T-helper 1 cell treated with Interleukin-12 subunit alpha and Interleukin-12 subunit beta and Interleukin-4 antibody, amounts not matched to agents 30 ng/mL and 1 ng/mL, for 36 hours (primary cell): ENCODE measurements around the gene EXOSC7. TPM values are rescaled to one million over a fixed set of nuclear protein-coding genes. Genes with fewer than 3 reads are reported as not detected.

ENCODE experiments used
- intact Hi-C: fragments of 100-400 bp; cut with micrococcal nuclease; formaldehyde crosslinking; loops from one replicate; pipeline ENCODE4 v1.15.1; 2024
- total RNA-seq: library from RNA; stranded (reverse); gene quantifications from 2 replicates; pipeline ENCODE4 v1.2.3, GENCODE V29; 2022

Gene EXOSC7
- total RNA-seq, 1 donor from 2014 or later: 62.9 TPM

DNA sequence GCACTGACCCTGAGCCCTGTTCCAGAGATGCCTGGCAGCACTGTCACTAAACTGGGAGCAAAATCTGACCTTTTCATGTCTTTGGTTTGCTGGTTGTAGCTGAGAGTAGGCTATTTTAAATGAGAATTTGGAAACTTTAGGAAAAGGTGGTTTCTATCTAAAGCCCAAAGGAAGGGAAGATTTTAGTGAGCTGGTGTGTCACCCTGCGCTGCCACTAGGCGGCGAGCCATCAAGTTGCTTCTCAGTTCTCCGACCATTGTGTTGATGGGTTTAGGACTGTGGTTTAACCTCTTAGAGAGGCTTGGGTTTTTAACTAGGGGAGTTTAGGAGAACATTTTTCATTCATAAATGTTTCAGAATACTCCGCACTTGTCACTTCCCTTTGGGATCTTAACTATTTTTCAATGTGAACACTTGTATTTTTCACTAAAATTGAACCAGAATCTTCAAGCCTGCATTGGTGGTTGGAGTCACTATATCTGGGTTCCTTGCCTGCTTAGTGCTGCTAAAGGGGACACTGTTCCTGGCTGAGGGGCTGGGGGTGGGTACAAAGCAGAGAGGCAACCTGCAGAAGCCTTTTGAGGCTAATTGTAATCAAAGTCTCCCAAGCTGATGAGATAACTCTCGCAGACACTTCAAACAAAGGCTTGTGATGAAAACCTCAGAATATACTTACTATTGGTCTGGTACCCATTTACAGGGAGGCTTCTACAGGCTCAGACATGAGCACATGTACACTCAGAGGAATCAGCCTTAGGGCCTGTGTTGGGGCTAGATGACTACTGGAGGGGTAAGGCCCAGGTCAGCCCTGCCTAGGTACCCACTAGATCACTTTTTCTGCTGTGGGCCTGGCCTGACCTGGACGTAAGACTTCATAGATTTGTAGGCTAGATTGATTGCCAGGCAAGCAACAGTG lies 16.8 kb downstream of the EXOSC7 start:
- intact Hi-C loops: loop anchor here (1.0 kb wide), 1 partner anchor 9 kb away; no protein-coding TSS in a partner anchor

DNA sequence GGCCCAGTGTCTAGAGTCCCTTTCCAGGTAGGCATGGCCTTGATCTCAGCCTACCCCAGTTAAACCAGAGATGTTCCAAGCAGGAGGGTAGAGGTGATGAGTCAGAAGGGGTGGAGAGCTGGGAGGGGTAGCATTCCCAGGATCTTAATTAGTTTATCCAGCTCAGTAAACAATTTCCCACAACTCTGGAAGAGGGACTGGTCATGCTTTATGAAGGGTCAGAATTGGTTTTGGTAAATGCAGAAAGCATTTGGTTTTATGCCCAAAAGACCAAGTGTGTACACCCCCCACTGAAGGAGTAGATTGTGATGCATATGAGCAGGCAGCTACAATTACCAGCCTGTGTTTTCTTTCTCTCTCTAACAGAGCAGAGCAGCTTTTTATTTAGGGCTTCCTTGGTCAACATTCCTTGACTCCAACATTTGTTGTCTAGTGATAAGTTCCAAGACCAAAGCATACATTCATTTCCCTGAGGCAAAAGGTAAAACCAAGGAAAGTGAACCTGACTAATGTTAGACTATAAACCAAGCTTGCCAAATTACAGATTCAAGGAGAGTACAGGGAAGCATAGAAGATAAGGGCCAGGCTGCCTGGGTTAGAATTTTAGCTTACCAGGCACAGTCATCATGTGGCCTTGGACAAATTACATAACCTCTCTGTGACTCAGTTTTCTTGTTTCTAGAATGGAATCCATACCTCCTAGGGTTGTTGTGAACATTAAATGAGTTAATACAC lies 17.6 kb downstream of the EXOSC7 start:
- intact Hi-C loops: no loop called here

DNA sequence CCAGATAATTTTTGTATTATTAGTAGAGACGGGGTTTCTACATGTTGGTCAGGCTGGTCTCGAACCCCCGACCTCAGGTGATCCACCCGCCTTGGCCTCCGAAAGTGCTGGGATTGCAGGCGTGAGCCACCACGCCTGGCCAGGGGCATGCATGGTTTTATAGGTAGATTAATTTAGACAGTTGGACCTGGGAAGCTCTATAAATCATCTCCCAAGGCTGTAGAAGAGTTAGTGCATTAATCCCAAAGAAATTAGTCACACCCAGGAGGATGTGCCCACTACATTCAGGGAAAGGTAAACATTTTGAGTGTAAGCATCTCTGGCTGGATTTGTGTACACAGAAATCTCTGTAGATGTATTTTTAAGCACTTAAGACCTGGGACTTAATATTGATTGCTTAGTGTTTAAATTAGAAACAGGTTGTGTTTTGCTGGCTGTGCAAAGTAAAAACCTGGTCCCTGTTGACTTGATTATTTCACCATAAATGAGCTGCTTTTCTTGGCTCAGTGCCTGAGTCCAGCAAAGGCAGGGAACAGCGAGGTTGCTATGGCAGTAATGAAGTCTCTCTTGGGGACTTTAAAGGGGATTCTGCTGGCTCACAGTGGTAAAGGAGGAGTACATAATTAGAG lies 19.2 kb downstream of the EXOSC7 start:
- intact Hi-C loops: no loop called here

DNA sequence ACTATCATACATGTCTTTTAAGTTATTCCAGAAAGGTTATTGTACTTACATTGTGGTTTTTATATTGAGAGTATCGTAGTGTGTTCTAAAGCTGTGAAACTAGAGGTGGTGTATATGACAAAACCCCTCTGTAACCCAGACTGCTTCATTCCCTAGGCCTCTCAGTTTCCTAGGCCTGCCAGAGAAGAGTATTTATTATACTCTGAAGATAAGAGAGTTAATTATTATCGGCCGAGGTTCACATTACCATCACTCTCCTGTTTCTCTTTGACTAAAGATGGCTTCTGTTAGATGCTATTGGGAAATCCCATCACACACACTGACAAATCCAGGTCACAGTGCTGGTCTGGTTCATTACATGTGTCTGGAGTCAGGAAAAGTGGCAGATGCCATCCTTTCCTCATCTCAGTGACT lies 20.5 kb downstream of the EXOSC7 start:
- intact Hi-C loops: no loop called here

DNA sequence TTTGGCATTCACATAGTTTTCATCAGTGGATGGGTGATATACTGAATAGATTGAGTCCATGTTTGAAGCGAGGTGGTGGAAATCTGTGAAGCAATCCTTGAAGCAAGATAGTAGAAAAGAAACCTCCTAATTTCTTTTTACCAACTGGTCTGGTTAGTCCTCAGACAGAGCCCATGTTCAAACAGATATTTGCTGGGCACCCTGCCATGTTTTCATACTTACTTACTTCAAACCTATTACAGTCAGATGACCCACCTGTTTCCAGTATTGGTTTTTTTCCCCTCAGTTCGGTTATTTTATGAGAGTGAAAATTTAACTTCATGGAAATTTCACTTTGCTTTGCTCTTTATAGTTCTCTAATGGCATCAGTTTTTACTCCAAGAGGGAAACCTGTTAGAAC lies 23.7 kb downstream of the EXOSC7 start:
- intact Hi-C loops: no loop called here

DNA sequence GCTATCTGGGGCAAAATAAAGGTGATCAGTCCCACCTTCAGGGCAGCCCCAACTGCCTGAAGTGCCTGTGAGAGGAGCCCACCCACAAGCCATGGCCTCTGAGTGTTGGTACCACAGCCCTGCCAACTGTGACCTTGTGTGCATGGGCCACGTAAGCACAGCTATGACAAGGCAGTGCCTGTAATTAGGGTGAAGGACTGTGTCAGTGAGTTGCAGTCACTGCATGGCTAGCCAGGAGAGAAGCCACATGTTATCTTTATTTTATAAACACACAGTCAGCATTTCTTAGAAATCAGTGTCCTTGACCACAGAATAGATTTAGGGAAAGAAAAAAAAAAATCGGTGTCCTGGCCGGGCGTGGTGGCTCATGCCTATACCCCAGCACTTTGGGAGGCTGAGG lies 24.8 kb downstream of the EXOSC7 start:
- intact Hi-C loops: no loop called here

DNA sequence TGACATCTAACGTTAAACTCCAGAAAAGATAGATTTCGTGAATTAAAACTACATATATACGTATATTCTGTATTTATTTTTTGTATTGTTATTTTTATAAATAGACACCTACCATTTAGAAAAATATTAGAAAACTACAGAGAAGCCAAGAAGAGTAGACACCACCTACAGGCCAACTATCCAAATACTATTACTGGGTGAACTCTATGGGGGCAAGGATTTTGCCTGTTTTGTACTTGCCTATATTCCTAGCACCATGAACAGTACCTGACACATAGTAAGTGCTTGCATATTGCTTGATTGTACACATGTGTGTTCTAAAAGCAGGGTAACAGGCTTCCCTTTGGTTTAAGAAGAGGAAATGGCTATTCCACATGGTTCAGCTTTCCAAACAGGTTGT lies 25.7 kb downstream of the EXOSC7 start:
- intact Hi-C loops: no loop called here

DNA sequence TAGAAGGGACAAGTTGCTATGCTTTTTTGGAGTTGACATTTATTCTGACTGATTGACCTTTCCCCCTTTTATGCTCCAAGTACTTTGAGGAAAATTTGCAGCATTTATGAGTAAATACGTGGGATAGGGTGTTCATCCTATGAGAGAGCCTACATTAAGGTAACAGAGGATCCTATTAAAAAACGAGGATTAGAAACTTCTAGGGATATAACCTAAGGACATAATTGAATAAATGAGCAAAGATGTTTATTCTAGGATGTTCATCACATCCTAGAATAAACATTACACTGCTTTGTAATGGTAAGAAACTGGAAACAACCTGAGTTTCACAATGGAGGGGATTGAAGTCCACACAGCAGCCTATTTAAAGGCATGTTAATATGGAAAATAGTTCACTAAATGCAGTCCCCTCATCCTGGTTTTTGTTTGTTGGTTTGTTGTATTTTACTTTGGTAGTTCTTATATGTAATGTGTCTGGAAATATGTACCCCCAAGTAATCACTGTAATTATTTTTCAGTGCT lies 26.2 kb downstream of the EXOSC7 start:
- intact Hi-C loops: no loop called here

DNA sequence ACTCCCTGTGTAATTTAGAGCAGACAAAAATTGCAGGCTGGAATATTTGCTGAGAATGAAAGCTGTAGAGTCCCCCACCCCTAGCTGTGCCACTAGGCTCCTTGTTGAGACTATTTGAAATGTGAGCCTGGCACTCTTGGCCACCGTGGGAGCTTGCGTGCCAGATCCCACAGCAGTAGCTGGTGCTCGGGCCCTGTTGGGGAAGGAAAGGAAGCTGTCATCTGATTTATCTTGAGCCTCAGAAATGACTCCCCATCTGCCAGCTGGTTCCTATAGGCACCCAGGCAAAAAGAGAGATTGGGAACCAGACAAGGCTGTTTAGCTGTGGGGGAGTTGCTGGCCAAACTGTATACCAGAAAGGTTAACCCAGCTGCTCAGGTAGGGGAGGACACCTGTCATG lies 26.7 kb downstream of the EXOSC7 start:
- intact Hi-C loops: no loop called here

DNA sequence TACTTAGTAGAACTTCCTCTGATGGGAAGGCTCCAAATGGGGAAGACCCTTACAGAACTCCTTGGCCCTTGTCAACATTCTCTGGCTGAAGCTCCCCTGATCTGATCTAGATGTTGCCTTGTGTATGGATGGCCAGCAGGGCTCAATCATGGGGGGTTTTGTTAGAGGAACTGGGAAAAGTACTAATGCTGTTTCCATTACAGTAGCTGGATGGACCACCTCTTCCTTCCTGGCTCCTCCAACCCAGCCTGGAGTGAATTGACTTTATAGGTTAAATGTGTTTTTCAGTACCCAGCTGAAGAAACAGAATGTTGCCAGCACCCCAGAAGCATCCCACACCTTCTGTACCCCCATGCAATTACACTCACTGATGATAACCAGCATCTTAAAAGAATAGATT lies 27.4 kb downstream of the EXOSC7 start:
- intact Hi-C loops: no loop called here

DNA sequence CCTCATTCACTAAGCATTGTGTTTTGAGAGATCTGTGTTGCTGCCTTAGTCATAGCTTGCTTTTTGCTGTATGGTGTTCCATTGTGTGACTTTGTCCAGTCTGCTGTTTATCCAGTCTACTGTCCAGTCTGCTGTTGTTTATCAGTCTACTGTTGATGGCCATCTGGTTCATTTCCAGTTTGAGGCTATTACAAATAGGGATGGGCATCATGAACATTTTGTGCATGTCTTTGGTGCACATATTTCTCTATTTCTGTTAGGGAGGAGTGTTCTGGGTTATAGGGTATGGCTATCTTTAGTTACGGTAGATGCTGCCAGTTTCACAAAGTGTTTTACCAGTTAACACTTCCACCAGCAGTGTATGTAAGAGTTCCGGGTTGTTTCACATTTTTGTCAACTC lies 27.8 kb downstream of the EXOSC7 start:
- intact Hi-C loops: loop anchor here (2.0 kb wide), 1 partner anchor 19 kb away; no protein-coding TSS in a partner anchor

DNA sequence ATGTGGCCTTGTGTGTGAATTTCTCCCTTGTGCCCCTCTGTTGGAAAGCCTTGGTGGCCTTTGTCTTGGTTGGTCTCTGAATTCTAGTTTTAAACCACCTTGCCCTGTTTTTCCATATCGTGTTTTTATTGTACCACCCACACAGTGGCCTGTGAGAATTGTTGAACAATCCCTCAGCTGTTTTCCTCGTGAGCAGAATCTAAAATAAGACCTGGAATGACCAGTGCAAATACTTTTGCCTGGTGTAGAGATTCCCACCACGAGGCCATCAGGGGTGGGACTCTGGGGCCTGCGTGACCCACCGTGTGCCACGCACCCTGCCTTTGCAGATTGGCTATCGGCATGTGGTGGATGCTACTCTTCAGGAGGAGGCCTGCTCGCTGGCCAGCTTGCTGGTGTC lies 31.0 kb downstream of the EXOSC7 start:
- intact Hi-C loops: no loop called here

DNA sequence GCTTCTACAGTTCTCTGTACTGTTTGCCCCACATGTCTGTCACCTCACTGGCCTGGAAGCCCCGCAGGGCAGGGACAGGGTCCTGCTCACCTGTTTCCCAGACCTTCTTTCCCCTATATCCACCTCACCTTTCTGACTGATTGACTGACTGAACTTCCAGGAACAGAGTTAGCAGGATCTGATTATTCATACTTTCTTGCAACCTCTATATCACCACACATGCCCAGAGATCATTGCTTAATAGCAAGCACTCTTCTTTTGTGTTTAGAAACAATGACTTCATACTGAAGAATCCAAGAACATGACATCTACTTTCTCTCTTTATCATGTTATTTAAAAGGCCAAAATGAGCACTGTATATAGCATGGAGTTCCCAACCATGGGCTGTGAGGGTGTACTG lies 32.1 kb downstream of the EXOSC7 start:
- intact Hi-C loops: no loop called here

DNA sequence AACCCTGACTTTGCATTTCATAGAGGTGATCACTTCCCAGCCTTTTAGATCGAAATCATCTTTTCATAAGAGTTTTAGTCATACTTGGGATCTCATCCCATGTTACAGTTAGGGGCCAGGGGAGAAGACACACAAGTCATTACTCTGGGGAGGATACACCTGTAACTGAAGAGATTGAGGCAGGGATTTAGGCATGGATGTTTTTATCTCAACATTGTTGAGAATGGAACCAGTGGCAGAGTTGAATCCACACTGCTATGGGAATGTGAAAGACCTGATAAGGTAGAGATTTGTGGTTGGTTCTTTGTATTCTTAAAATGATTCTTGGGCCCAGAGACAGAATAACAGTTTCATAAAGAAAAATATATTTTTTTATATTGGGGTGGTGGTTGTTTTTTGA lies 33.8 kb downstream of the EXOSC7 start:
- intact Hi-C loops: no loop called here

DNA sequence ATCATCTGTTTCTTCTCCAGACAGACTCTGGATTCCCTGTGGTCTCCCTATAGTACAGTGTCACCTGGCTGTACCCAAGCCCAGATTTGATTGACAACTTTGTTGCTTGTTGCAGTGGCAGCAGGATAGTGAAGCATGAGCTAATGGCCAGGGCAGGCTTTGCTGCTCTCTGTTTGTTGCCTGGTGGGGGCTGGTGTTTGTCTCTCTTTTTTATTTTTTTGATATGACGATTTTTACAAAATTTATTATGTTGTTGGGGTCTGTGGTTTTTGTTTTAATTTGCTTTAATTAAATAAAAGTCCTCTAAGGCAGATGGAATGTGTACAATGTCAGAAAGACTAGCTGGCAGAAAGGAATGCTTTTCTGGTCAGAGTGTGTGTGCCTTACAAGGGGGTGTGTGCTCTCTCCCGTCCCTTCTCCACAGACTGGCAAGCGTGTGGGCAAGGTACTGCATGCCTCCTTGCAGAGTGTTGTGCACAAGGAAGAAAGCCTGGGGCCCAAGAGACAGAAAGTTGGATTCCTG lies 34.8 kb downstream of the EXOSC7 start:
- intact Hi-C loops: no loop called here

DNA sequence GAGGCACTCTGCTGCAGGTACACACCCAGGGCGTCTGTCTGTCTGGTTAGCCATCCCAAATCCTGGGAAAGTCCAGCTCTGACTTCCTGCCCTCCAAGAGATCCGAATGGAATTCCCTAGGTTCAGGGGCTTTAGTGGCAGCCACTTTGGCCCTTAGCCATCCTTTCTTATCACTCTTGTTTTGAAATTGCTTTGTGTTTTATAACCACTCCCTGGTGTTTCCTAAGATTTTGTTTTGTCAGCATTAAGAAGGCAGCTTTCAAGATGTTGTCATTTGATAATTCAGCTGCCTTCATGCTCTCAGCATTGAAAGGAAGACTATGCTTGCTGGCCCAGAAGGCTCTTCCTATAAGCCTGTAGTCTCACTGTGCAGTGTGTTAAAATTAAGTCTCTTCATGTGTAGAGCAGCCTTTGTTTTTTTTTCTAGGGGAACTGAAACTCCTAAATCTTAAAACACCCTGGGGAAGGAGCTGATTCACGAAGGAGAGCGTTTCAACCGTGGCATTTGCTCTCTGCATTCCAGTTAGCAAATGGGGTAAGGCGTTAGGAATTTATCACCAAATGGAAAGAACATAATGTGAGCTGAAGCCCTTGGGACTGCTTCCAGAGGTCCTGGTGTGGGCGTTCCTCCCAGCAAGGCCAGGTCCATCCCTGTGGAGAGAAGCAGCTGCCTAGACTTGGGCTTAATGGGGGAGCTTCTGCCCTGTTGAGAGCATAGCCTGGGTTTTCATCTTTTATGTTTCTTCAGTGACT lies 35.9 kb downstream of the EXOSC7 start:
- intact Hi-C loops: no loop called here

DNA sequence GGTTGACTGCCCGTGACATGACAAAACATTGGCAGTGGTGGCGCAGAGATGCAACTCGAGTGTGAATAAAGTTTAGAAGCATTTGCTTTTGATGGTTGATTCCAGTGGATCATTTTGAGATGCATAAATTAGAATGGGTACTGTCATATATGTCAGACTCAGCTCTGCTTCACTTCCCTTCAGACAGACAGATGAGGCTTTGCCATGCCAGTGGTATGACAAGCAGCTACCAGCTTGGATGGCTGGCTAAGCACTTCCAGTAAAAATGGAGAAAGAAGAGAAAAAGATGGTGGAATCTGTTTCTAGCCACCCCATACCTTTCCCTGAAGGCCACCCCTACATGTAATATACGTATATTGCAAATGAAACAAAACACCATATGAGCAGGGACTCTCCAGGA lies 36.5 kb downstream of the EXOSC7 start:
- intact Hi-C loops: no loop called here

DNA sequence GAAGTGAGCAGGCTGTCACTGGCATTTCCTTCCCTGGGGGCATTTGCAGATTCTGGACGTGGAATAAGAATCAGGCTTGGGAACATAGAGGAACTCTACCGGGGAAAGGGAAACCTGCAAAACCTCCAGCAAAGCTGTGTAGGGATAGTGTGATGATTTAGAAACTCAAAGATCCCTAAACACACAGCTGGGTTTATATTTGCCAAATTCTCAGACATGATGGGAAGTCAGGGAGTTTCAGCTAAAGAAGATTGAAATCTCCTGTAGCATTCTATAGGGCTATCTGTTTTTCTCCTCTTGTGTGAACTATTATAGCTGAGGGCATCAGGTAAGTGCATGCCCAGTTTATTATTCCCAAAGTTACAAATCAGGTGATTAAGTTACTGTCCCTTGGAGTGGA lies 40.9 kb downstream of the EXOSC7 start:
- intact Hi-C loops: no loop called here

DNA sequence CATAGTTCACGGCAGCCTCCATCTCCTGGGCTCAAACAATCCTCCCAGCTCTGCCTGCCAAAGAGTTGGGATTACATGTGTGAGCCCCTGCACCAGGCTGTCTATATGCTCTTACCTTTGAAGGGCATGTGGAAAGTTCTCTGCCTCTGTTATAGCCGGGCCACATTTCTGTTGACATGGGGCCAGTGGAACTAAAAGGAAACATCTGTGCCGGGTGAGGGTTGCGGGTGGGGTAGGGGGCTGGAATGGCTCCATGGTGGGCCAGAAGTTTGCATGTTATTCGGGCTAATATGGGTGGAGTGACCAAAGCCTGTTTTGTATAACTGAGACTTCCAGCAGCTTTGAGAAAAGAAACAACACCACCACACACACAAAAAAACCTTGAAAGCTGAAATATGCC lies 41.8 kb downstream of the EXOSC7 start:
- intact Hi-C loops: no loop called here

DNA sequence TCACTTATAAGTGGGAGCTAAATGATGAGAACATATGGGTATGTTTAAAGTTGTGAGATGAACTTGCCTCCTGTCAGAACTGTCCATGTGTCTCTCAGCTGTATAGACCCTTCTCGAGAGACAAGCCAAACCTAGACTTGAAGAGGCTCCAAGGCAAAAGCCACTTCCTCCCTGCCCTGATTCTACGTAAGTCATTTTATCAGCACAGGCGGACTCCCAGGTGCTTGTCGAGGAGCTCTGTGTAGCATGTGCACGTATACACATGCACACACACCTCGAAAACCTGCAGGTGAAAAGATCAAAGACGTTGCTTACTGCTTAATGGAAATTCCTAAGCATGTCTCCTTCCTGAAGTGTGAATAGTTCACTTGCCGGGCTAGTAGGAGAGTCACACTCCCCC lies 44.5 kb downstream of the EXOSC7 start:
- intact Hi-C loops: no loop called here
